ENCODE measurements around the gene ARHGAP24.

DNA sequence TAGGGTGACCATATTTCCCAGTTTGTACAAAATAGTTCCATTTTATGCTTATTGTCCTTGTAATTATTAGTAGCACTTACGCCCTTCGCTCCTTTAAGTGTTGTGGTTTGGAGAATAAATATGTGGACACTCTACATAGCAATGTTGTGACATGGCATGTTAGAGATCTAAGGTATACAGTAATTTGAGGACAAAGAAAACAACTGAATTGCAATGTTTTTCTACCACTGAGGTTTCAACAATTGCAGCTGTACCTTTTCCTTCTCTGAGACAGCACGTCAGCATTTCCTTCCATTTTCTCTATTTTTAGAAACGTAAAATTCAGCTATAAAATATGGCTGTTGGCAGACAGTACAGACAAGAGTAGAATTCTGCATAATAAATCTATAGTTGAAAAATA is 561.8 kb downstream of the ARHGAP24 start:
- TF ChIP-seq, protein P1, sequence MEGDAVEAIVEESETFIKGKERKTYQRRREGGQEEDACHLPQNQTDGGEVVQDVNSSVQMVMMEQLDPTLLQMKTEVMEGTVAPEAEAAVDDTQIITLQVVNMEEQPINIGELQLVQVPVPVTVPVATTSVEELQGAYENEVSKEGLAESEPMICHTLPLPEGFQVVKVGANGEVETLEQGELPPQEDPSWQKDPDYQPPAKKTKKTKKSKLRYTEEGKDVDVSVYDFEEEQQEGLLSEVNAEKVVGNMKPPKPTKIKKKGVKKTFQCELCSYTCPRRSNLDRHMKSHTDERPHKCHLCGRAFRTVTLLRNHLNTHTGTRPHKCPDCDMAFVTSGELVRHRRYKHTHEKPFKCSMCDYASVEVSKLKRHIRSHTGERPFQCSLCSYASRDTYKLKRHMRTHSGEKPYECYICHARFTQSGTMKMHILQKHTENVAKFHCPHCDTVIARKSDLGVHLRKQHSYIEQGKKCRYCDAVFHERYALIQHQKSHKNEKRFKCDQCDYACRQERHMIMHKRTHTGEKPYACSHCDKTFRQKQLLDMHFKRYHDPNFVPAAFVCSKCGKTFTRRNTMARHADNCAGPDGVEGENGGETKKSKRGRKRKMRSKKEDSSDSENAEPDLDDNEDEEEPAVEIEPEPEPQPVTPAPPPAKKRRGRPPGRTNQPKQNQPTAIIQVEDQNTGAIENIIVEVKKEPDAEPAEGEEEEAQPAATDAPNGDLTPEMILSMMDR (IDR thresholded peaks at IDR 0.05), result no peak
- no peak for TF ChIP-seq POLR2A (IDR thresholded peaks at IDR 0.05)
